ENCODE results near the gene PCP4. TPM values are rescaled to one million over a fixed set of nuclear protein-coding genes. Genes with fewer than 3 reads are reported as not detected.

Gene PCP4
- total RNA-seq, 1 experiment from 2014 or later, result 0.77 TPM

DNA sequence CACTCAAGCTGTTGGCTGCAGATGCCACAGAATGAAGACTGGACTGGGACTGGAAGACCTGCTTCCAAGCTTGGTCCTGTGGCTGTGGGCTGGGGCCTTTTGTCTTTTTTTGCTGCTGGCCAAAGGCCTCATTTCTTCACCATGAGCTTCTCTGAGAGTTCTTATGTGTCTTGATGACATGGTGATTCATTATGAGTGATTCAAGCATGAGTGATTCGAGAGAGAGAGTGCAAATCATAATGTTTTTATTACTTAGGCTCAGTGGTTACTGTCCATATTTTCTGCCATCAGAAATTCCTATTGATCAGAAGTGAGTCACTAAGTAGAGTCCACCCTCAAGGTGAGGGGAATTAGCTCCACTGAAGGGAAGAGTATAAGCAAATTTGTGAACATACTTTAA is 94.0 kb downstream of the PCP4 start:
- TF ChIP-seq, protein P1, sequence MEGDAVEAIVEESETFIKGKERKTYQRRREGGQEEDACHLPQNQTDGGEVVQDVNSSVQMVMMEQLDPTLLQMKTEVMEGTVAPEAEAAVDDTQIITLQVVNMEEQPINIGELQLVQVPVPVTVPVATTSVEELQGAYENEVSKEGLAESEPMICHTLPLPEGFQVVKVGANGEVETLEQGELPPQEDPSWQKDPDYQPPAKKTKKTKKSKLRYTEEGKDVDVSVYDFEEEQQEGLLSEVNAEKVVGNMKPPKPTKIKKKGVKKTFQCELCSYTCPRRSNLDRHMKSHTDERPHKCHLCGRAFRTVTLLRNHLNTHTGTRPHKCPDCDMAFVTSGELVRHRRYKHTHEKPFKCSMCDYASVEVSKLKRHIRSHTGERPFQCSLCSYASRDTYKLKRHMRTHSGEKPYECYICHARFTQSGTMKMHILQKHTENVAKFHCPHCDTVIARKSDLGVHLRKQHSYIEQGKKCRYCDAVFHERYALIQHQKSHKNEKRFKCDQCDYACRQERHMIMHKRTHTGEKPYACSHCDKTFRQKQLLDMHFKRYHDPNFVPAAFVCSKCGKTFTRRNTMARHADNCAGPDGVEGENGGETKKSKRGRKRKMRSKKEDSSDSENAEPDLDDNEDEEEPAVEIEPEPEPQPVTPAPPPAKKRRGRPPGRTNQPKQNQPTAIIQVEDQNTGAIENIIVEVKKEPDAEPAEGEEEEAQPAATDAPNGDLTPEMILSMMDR (conservative IDR thresholded peaks at IDR 0.05), result no peak
- H4K91ac ChIP-seq (ENCODE audit: insufficient read length, low read depth, low read length), result no peak overlapping the region
- no peak overlapping the region for H4K5ac ChIP-seq (ENCODE audit: insufficient read length, low read depth, low read length)
- no peaks in the 10 kb centered on the region for H3K27me3 Mint-ChIP-seq (ENCODE audit: low read depth)
- no peak overlapping the region for H4K8ac ChIP-seq (replicated peaks; ENCODE audit: insufficient read length, low read depth, low read length)
- H3K9me3 ChIP-seq (ENCODE audit: control insufficient read depth, low read depth, low read length), result no peaks in the 10 kb centered on the region
- H2BK120ac ChIP-seq (ENCODE audit: low read depth, low read length, poor library complexity, severe bottlenecking), result no peak overlapping the region
- H3K23ac ChIP-seq (ENCODE audit: insufficient read length, low read depth, low read length), result no peak overlapping the region
- no peak overlapping the region for H3K4me3 Mint-ChIP-seq
- no peak overlapping the region for H3K9ac ChIP-seq (ENCODE audit: extremely low read depth, insufficient read length, low read length)
- H2BK20ac ChIP-seq (ENCODE audit: low read depth, low read length, poor library complexity, severe bottlenecking), result no peak overlapping the region
- H3K36me3 Mint-ChIP-seq (ENCODE audit: insufficient read depth in 1 of 3, low read depth in 3 of 3), result peaks cover 8 to 25% (median 14%) of the 10 kb centered on the region in 3 experiments
- H3K14ac ChIP-seq (ENCODE audit: insufficient read depth, low read length), result no peak overlapping the region
- no peaks in the 10 kb centered on the region for H3K79me1 ChIP-seq (ENCODE audit: insufficient read depth, low read depth, low read length, poor library complexity, severe bottlenecking)
- H3K56ac ChIP-seq (ENCODE audit: insufficient read length, low read depth, low read length), result no peak overlapping the region
- H2BK15ac ChIP-seq (ENCODE audit: low read depth, low read length), result no peak overlapping the region
- no peak overlapping the region for H3K18ac ChIP-seq (ENCODE audit: insufficient read length, low read depth, low read length)
- no peaks in the 10 kb centered on the region for H3K23me2 ChIP-seq (ENCODE audit: insufficient read length, low read depth, low read length, poor library complexity, severe bottlenecking)
- H3K4me2 ChIP-seq (ENCODE audit: insufficient read depth, insufficient read length, low read length), result no peak overlapping the region
- H2BK5ac ChIP-seq (ENCODE audit: insufficient read length, low read length), result no peak overlapping the region
- H3K4ac ChIP-seq (ENCODE audit: low read depth, low read length), result no peak overlapping the region
- H2BK12ac ChIP-seq (ENCODE audit: insufficient read length, low read depth, low read length), result no peak overlapping the region
- no peak overlapping the region for H3K27ac ChIP-seq (ENCODE audit: insufficient read length, low read depth, low read length)
- H3K27me3 ChIP-seq (ENCODE audit: insufficient read depth, low read length), result no peaks in the 10 kb centered on the region
- H3T11ph ChIP-seq (ENCODE audit: low read length), result no peak overlapping the region
- no peak for DNase-seq
- 0 out of 4 replicates have a peak, but pooled peaks cover 0 to 6% of the 10 kb centered on the region in 2 experiments for H3K4me1 Mint-ChIP-seq
- WGBS (ENCODE audit: extremely low coverage, insufficient read length, low lambda C conversion rate), result no CpG with 5 or more reads among the region's 1 CpG
- H4K20me1 ChIP-seq (ENCODE audit: control insufficient read depth, insufficient read depth, insufficient read length), result no peaks in the 10 kb centered on the region
- H3K79me2 ChIP-seq (ENCODE audit: insufficient read depth, low read length), result no peaks in the 10 kb centered on the region
- peaks cover 24 to 28% of the 10 kb centered on the region in 2 experiments for H3K9me3 Mint-ChIP-seq
- no peak overlapping the region for H3K27ac Mint-ChIP-seq
- no peak overlapping the region for H2AK5ac ChIP-seq (ENCODE audit: insufficient read length, low read length)
- H2AFZ ChIP-seq (ENCODE audit: low read length), result no peak overlapping the region
- no peaks in the 10 kb centered on the region for H3K4me1 ChIP-seq (ENCODE audit: insufficient read depth, low read length)

Measured in H9 (cell line).